Mesodermal cell (in vitro differentiated cells): Measurements from ENCODE around the gene ANKRD33.

Experiments used
- H3K27ac ChIP-seq: 2 replicates; pipeline ENCODE4 v1.7.0; 2013; ENCODE audit warnings: mild to moderate bottlenecking, low read depth, low read length, moderate library complexity; ENCODE audit not compliant: severe bottlenecking
- H3K36me3 ChIP-seq: 2 replicates; pipeline ENCODE4 v1.7.1; 2013; ENCODE audit warnings: mild to moderate bottlenecking, low read length, moderate library complexity; ENCODE audit not compliant: control insufficient read depth, insufficient read depth
- H3K4me1 ChIP-seq: one replicate; pipeline ENCODE4 v1.7.1; 2013; ENCODE audit warnings: mild to moderate bottlenecking, low read length; ENCODE audit not compliant: insufficient read depth, control insufficient read depth, poor library complexity, severe bottlenecking
- H3K4me3 ChIP-seq: 2 replicates; pipeline ENCODE4 v1.7.0; 2013; ENCODE audit warnings: low read length, control low read depth, mild to moderate bottlenecking; ENCODE audit not compliant: insufficient read depth, poor library complexity, severe bottlenecking; ENCODE audit errors: extremely low read depth
- H3K9me3 ChIP-seq: 2 replicates; pipeline ENCODE4 v1.7.1; 2013; ENCODE audit warnings: mild to moderate bottlenecking, low read length, moderate library complexity; ENCODE audit not compliant: control insufficient read depth
- WGBS, 2 experiments: methylation state at CpG; one replicate each; pipeline ENCODE4 v1.1.5; 2013; ENCODE audit warnings: missing lambda C conversion rate in 2 of 2; ENCODE audit not compliant: insufficient coverage in 2 of 2; 5-methylcytosine and 5-hydroxymethylcytosine counted together

Gene ANKRD33

DNA sequence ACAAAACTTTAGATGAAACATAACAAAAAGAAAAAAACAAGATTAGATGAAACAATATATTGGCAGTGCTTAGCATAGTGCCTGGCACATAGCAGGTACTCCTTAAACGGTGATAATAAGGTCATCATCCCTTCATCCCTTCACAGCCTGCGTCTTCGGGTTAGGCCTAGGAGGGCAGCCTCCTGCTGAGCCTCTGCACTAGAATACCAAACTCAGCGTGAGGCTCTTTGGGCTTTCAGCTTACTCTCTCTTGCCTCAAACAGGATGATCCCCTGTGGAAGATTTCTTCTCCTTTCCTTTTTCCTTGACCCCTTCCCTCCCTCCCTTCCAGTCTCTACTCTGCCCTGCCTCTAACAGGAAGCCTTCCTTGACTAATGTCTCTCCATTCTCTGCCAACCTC is 25.0 kb upstream of the ANKRD33 start:
- Histone ChIP-seq H3K36me3 (no peaks in the 10 kb centered on the region), H3K4me3 (no peak overlapping the region), H3K27ac (peak overlapping the region; percentile 93), H3K9me3 (no peaks in the 10 kb centered on the region), H3K4me1 (peaks cover 28% of the 10 kb centered on the region)
- WGBS, 2 experiments, result 20 to 22% methylated on average over 4 of the region's 4 CpGs

DNA sequence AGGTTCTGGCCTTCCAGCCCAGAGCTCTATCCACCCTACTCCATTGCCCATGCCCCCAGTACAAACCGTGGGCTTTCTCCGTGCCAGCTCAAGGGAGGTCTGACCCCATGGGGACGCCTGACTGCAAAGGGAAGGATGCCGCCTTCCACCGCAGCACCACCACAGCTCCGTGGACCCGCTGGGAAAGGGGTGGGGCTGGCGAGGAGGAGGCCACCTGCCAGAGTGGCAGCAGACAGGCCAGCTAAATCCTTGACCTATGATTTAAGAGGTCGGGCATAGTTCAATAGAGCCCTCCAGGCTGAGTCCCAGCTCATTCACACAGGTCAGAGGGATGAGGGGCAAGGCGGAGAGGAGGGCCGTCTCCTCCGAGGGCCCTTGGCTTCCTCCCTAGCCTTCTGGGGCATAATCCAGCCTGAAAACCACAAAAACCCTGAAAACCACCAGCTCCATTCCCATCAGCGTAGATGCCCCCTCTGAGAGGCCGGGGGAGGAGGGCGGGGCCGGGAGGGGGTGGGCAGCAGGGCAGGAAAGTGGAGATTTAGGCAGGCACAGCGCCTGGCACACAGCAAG is 24.5 kb upstream of the ANKRD33 start:
- H3K27ac ChIP-seq, result peak overlapping the region; percentile 93
- H3K4me1 ChIP-seq, result peaks cover 28% of the 10 kb centered on the region
- H3K36me3 ChIP-seq, result no peaks in the 10 kb centered on the region
- WGBS, 2 experiments, result 6 to 8% methylated on average over 7 to 10 of the region's 17 CpGs
- H3K4me3 ChIP-seq, result peak overlapping the region; percentile 38
- H3K9me3 ChIP-seq, result no peaks in the 10 kb centered on the region

DNA sequence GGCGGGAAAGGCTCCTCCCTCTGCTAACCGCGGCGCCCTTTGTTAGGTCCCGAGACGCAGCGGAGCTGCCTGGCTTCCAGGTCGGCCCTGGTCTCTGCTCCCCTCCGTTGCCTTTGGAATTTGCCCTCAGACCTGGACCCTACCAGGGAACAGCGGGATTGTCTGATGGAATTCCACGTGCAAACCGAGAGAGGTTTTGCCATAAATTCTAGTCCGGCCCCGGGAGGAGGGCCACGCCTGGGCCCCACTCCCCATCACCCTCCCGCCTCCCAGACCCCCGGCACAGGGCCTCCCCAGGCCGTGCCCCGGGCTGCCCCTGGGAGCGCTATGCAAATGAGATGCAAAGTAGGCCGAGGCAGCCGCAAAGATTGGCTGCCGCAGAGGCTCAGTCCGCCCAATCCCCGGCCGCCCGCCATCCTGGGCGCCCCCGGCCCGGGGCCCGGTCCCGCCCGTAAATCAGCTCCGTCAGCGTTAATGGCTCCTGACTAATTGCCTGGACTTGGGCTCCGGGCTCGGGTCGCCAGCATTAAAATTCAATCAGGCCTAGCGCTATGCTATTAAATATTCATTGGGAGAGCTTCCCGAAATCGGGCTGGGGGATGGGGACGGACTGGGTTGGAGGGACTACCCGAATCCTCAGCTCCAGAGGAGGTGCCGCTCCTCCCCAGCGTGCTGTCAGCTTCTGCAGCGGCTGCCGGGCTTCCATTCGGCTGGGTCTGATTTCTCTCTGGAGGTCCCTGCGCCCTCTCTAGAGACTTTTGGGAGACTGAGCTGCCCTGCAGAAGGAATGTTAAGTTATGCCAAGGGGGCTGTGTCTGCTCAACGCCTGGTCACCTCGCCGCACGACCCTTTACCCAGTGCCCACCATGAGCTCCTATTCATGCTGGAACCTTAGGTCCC is 23.7 kb upstream of the ANKRD33 start:
- 1 to 3% methylated on average over 40 to 43 of the region's 53 CpGs for WGBS, 2 experiments

DNA sequence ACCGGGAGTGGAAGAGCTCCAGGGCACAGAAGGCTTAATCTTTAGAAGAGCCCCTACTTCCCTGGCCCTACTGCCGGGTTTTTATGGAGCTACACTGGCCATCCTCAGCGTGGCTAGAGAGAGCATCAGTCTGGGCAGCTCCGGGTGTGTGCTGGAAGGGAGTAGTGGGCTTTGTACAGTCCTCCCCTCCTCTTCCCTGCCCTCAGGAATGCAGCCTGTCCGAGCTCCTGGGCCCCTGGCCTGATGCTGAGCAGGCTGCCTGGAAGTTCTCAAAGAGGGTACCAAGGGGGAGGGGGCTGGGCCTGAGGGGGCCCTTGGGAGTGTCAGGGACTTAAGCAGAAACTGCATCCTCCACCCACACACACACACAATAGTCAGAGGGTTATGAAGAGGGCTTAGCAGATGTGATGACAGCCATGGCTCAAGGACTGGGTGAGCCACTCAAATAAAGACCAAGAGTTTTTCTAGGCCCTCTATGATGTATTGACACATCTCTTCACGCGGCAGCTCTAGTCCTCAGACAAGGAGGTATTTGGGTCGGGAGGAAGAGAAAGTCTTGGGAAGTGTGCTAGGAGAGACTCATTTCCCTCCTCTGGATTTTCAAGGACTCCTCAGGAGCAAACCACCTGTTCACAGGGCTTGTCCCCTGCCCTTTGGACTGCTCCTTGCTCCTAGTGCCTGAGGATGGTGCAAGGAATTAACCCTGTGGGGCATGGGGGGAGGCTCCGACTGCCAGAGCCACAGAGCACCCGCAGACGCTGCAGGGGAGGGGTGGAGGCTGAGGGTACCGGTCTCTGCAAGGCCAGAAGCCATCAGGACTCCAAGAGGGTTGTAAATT is 22.9 kb upstream of the ANKRD33 start:
- peak overlapping the region; percentile 93 for H3K27ac ChIP-seq
- WGBS, 2 experiments, result 38 to 42% methylated on average over 8 of the region's 12 CpGs
- H3K4me1 ChIP-seq, result peaks cover 38% of the 10 kb centered on the region

More for the DNA sequence above, 23.7 kb upstream of the ANKRD33 start:
- H3K4me3 ChIP-seq, result peak overlapping the region; percentile 38
- H3K9me3 ChIP-seq, result no peaks in the 10 kb centered on the region
- peaks cover 30% of the 10 kb centered on the region for H3K4me1 ChIP-seq
- peak overlapping the region; percentile 93 for H3K27ac ChIP-seq
- no peaks in the 10 kb centered on the region for H3K36me3 ChIP-seq

DNA sequence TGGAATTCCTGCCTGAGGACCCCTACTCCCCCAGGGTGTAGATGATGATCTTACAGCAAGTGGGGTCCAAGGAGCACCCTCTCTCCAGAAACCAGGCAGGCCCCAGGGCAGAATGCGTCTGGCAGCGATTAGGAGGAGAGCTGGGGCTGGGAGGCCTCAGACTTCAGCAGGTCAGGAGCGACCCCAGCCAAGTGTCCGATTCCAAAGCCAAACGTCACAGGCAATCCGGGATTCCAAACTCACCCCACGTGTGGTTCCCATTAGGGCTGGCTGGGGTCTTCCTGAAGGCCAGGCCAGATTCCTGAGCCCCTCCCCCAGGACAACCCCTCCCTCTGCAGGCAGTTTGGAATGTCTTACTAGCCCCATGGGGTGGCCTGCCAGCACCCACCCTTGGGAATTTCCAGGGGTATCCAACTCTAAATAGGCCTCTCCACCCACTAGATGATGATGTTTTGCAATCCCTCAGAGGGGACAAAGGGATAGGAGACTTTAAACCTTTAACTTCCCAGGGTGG is 22.1 kb upstream of the ANKRD33 start:
- 48 to 79% methylated on average over 2 to 7 of the region's 7 CpGs for WGBS, 2 experiments
- no peak overlapping the region for H3K4me3 ChIP-seq
- no peaks in the 10 kb centered on the region for H3K36me3 ChIP-seq
- H3K9me3 ChIP-seq, result no peaks in the 10 kb centered on the region
- peak overlapping the region; percentile 93 for H3K27ac ChIP-seq
- peaks cover 43% of the 10 kb centered on the region for H3K4me1 ChIP-seq

More for the DNA sequence above, 22.9 kb upstream of the ANKRD33 start:
- Histone ChIP-seq H3K36me3 (no peaks in the 10 kb centered on the region), H3K9me3 (no peaks in the 10 kb centered on the region), H3K4me3 (peak overlapping the region; percentile 38)

DNA sequence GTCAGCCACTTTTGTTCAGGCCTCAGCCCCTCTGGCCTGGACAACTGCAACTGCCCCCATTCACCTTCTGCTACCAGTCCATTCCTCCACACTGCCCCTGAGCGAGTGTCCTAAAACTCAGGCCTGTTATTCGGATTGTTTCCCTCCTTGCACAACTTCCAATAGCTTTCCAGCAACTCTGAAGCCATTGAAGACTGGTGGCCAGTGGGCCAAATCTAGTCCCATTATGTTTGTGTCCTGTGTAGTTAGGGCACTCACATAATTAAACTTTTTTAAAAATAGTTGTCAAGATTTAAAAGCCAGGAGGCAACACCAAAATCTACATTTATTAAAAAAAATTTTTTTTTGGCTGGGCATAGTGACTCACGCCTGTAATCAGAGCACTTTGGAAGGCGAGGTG is 21.6 kb upstream of the ANKRD33 start:
- Histone ChIP-seq H3K4me1 (peaks cover 43% of the 10 kb centered on the region), H3K27ac (peak overlapping the region; percentile 93), H3K4me3 (no peak overlapping the region), H3K36me3 (no peaks in the 10 kb centered on the region), H3K9me3 (no peaks in the 10 kb centered on the region)
- 100% methylated on average over 1 of the region's 4 CpGs for WGBS, 2 experiments

DNA sequence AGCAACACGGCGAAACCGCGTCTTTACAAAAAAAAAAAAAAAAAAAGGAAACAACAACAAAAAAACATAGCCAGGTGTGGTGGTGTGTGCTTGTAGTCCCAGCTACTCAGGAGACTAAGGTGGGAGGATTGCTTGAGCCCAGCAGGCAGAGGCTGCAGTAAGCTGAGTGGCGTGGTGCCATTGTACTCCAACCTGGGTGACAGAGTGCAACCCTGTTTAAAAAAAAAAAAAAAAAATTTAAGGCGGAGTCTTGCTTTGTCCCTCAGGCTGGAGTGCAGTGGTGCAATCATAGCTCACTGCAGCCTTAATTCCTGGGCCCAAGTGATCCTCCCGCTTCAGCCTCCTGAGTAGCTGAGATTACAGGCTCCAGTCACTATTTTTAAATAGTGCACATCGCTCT is 21.1 kb upstream of the ANKRD33 start:
- no peaks in the 10 kb centered on the region for H3K9me3 ChIP-seq

DNA sequence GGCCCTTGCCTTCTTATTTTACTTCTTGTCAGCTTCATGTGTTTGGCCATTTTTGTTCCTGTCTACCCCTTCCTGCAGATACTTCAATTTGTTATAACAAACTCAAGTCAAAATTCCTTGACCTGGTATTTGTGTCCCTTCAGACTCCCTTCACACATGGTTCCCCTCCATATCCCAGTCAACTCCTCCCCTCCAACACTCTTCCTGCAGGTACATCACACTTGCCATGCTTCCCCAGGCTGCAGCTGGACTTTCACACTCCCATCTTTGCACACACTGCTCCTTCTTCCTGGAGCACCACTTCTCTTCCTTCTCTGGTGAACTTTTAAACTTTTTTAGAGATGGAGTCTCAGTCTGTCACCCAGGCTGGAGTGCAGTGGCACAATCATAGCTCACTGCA is 20.5 kb upstream of the ANKRD33 start:
- peaks cover 45% of the 10 kb centered on the region for H3K4me1 ChIP-seq
- no peak overlapping the region for H3K4me3 ChIP-seq
- no peak overlapping the region for H3K27ac ChIP-seq
- no peaks in the 10 kb centered on the region for H3K9me3 ChIP-seq
- H3K36me3 ChIP-seq, result no peaks in the 10 kb centered on the region

More for the DNA sequence above, 21.1 kb upstream of the ANKRD33 start:
- no peak overlapping the region for H3K27ac ChIP-seq
- peaks cover 43% of the 10 kb centered on the region for H3K4me1 ChIP-seq
- H3K4me3 ChIP-seq, result no peak overlapping the region
- 88% methylated on average over 3 to 4 of the region's 8 CpGs for WGBS, 2 experiments
- H3K36me3 ChIP-seq, result no peaks in the 10 kb centered on the region

DNA sequence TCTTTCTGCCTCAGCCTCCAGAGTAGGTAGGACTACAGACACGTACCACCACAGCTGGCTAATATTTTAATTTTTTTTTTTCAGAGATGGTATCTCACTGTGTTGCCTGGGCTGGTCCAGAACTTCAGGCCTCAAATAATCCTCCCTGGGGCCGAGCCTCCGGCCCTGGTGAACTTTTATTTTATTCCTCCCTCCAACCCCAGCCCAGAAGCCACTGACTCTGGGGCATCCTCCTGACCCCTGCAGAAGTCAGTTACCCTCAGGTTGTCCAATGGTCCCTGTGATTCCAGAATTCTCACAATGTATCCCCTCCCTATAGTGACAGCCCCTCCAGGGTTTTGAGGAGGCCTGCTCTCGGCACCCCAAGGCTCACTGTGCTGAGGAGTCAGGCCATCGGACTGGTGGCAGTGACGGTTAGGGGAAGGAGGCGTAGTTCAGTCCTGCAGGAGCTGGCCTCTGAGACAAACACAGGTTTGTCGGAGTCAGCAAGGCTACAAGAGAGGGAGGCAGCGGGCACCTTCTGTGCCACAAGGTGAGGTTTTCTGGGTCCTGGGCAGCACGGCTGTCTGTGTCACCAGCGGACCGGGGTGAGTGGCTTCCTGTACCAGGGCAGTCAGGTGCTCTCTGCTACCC is 20.0 kb upstream of the ANKRD33 start:
- Histone ChIP-seq H3K4me3 (no peak overlapping the region), H3K4me1 (peaks cover 39% of the 10 kb centered on the region), H3K36me3 (no peaks in the 10 kb centered on the region), H3K9me3 (no peaks in the 10 kb centered on the region), H3K27ac (no peak overlapping the region)
- 91 to 93% methylated on average over 11 to 12 of the region's 12 CpGs for WGBS, 2 experiments

DNA sequence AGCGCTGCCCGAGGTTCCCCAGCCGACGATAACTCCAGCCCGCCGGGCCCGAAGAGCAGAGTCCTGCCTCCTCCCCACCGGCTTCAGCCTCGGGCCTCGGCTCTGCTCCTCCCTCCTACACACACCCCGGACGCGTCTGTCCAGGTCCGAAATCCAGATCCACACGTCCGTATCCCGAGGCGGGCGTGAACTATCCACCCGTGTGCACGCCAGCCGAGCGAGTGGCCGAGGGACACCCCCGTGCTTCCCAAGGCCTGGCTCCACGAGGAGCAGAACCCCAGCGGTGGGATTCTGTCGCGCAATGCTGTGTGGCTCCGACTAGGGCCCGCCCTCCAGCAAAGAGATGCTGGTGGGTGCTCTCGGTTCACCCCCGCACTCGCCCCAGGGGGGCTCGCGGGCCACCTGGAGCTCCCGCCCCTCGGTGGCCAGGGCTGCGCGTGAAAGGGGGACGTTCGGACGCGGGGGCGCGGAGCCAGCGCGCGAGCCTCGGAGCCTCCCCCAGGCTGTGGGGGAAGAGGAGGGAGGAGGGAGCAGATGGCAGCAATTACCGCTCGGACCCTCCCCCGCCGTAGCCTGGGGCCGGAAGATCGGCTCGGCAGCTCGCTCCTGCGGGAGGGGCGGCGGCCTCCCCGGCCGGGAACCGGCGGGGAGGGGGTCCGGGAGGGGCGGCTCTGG is 18.9 kb upstream of the ANKRD33 start:
- Histone ChIP-seq H3K27ac (no peak overlapping the region), H3K9me3 (no peaks in the 10 kb centered on the region), H3K4me3 (peak overlapping the region; percentile 40), H3K36me3 (no peaks in the 10 kb centered on the region), H3K4me1 (peaks cover 31% of the 10 kb centered on the region)
- whole genome bisulfite sequencing, 2 experiments, result 4 to 5% methylated on average over 37 to 41 of the region's 67 CpGs
